Measurements from ENCODE around the gene GZMA.
"Not testable (repeated sequence)": the region's sequence is repeated elsewhere in the genome, so short reads cannot be mapped to it uniquely, and the experiment has no call there.

The GZMA gene

DNA sequence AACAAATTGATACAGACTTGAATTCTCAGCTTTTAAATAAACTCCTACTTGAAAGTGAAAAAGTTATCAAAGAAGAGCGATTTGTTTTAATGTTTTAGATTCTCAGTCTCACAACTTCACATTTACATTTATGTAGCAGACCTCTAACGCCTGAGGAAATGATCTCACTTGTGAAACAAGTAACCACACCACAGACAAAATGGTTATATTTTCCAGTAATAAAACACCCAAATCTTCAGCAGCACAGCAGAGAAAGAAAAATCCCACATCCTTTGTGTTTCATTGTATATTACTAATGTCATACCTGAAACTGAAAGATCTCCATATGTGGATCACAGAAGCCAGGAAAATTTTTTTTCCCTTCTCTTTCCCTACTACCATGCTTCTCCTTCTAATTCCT is 29.8 kb upstream of the GZMA start:
- Histone ChIP-seq H4K20me1 (ENCODE audit: insufficient read depth, low read length) (no peaks in the 10 kb centered on the region), H3K36me3 (ENCODE audit: insufficient read depth, low read length) (no peaks in the 10 kb centered on the region), H3K27ac (ENCODE audit: low read depth, low read length, poor library complexity, severe bottlenecking) (no peak overlapping the region), H3K4me3 (ENCODE audit: low read depth, low read length, poor library complexity, severe bottlenecking) (no peak overlapping the region), H3K79me2 (ENCODE audit: insufficient read depth, low read length) (no peaks in the 10 kb centered on the region), H3K9me2 (ENCODE audit: low read depth, low read length) (no peaks in the 10 kb centered on the region), H3K9me3 (ENCODE audit: low read length) (no peaks in the 10 kb centered on the region), H3K9ac (ENCODE audit: low read length) (no peak overlapping the region), H3K27me3 (ENCODE audit: insufficient read depth, low read length) (no peaks in the 10 kb centered on the region), H3K4me2 (ENCODE audit: low read length) (no peak overlapping the region), H3F3A (ENCODE audit: insufficient read depth, low read length) (no peaks in the 10 kb centered on the region), H3K4me1 (ENCODE audit: insufficient read depth, low read length, severe bottlenecking) (no peaks in the 10 kb centered on the region), H2AFZ (ENCODE audit: low read length) (no peak overlapping the region)
- TF ChIP-seq EZH2 (IDR thresholded peaks at IDR 0.05; ENCODE audit: borderline replicate concordance, low read length), result no peak
- TF ChIP-seq, protein P1, sequence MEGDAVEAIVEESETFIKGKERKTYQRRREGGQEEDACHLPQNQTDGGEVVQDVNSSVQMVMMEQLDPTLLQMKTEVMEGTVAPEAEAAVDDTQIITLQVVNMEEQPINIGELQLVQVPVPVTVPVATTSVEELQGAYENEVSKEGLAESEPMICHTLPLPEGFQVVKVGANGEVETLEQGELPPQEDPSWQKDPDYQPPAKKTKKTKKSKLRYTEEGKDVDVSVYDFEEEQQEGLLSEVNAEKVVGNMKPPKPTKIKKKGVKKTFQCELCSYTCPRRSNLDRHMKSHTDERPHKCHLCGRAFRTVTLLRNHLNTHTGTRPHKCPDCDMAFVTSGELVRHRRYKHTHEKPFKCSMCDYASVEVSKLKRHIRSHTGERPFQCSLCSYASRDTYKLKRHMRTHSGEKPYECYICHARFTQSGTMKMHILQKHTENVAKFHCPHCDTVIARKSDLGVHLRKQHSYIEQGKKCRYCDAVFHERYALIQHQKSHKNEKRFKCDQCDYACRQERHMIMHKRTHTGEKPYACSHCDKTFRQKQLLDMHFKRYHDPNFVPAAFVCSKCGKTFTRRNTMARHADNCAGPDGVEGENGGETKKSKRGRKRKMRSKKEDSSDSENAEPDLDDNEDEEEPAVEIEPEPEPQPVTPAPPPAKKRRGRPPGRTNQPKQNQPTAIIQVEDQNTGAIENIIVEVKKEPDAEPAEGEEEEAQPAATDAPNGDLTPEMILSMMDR (IDR thresholded peaks at IDR 0.05; ENCODE audit: low read length), result no peak

DNA sequence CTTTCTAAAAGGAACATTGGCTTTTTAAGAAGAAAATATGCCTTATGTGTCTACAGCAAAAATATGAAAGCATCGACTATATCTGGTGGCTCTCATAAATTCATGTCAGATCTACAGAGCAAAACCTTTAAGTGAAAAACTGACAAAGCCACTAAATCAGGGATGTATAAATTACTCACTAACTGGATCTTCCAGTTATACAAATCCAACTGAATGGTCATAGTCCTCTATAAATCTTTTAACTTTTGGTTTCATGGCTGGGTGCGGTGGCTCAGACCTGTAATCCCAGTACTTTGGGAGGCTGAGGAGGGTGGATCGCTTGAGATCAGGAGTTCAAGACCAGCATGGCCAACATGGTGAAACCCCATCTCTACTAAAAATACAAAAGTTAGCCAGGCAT is 29.2 kb upstream of the GZMA start:
- Histone ChIP-seq H3K9ac (ENCODE audit: low read length) (no peak overlapping the region), H3K9me3 (ENCODE audit: low read length) (no peaks in the 10 kb centered on the region), H3K27me3 (ENCODE audit: insufficient read depth, low read length) (no peaks in the 10 kb centered on the region), H3K4me2 (ENCODE audit: low read length) (no peak overlapping the region), H3K27ac (ENCODE audit: low read depth, low read length, poor library complexity, severe bottlenecking) (no peak overlapping the region), H3K4me1 (ENCODE audit: insufficient read depth, low read length, severe bottlenecking) (no peaks in the 10 kb centered on the region), H3K9me2 (ENCODE audit: low read depth, low read length) (no peaks in the 10 kb centered on the region), H2AFZ (ENCODE audit: low read length) (no peak overlapping the region), H4K20me1 (ENCODE audit: insufficient read depth, low read length) (no peaks in the 10 kb centered on the region), H3K4me3 (ENCODE audit: low read depth, low read length, poor library complexity, severe bottlenecking) (no peak overlapping the region), H3K36me3 (ENCODE audit: insufficient read depth, low read length) (no peaks in the 10 kb centered on the region), H3K79me2 (ENCODE audit: insufficient read depth, low read length) (no peaks in the 10 kb centered on the region), H3F3A (ENCODE audit: insufficient read depth, low read length) (no peaks in the 10 kb centered on the region)
- TF ChIP-seq EZH2 (IDR thresholded peaks at IDR 0.05; ENCODE audit: borderline replicate concordance, low read length), result no peak
- TF ChIP-seq, protein P1 (IDR thresholded peaks at IDR 0.05; ENCODE audit: low read length), result no peak

DNA sequence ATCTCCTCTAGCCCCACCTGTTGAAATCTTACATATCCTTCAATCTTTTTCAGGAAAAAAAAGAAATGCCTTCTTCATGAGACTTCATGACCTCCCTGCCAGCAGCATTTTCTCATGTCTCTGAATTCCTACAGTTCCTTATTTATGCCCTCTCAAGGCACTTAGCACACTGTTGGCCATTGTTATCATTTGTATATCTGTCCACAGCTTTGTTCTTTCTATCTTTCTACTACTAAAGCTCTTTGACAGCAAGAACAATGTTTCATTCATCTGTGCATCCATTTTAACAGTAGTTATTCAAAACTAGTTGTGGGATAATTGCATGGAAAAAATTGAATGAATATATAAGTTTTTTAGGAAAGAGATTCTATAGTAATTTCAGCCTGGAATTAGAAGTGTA is 20.9 kb upstream of the GZMA start:
- Histone ChIP-seq H4K20me1 (ENCODE audit: insufficient read depth, low read length) (no peaks in the 10 kb centered on the region), H3K4me3 (ENCODE audit: low read depth, low read length, poor library complexity, severe bottlenecking) (no peak overlapping the region), H3K27me3 (ENCODE audit: insufficient read depth, low read length) (no peaks in the 10 kb centered on the region), H3K4me1 (ENCODE audit: insufficient read depth, low read length, severe bottlenecking) (no peaks in the 10 kb centered on the region), H3K79me2 (ENCODE audit: insufficient read depth, low read length) (no peaks in the 10 kb centered on the region), H3K36me3 (ENCODE audit: insufficient read depth, low read length) (no peaks in the 10 kb centered on the region), H3K4me2 (ENCODE audit: low read length) (no peak overlapping the region), H3F3A (ENCODE audit: insufficient read depth, low read length) (no peaks in the 10 kb centered on the region), H3K27ac (ENCODE audit: low read depth, low read length, poor library complexity, severe bottlenecking) (no peak overlapping the region), H3K9me3 (ENCODE audit: low read length) (no peaks in the 10 kb centered on the region), H2AFZ (ENCODE audit: low read length) (no peak overlapping the region), H3K9ac (ENCODE audit: low read length) (no peak overlapping the region), H3K9me2 (ENCODE audit: low read depth, low read length) (no peaks in the 10 kb centered on the region)
- TF ChIP-seq, protein P1 (IDR thresholded peaks at IDR 0.05; ENCODE audit: low read length), result no peak
- no peak for TF ChIP-seq EZH2 (IDR thresholded peaks at IDR 0.05; ENCODE audit: borderline replicate concordance, low read length)

DNA sequence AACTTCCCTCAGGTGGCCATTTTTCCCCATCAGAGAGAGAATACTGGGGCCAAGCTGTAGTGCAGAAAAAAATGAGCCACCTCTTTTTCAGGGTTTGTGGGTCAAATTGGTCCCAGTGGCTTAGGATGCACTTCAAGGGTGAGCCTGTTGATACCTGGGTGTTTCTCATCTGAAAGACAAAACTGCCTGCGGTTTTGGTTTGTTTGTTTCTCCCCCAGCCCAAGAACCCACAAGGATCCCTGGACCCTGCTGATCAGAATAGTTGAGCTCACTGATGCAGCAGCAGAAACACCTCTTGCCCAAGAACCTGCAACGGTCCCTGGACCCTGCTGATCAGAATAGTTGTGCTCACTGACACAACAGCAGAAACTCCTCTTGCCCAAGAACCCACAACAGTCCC is 13.1 kb upstream of the GZMA start:
- H3K4me1 ChIP-seq (ENCODE audit: insufficient read depth, low read length, severe bottlenecking); H3F3A ChIP-seq (ENCODE audit: insufficient read depth, low read length); H3K36me3 ChIP-seq (ENCODE audit: insufficient read depth, low read length); H4K20me1 ChIP-seq (ENCODE audit: insufficient read depth, low read length); H3K27me3 ChIP-seq (ENCODE audit: insufficient read depth, low read length); H3K79me2 ChIP-seq (ENCODE audit: insufficient read depth, low read length); H3K9me2 ChIP-seq (ENCODE audit: low read depth, low read length); H2AFZ ChIP-seq (ENCODE audit: low read length); H3K27ac ChIP-seq (ENCODE audit: low read depth, low read length, poor library complexity, severe bottlenecking); H3K9me3 ChIP-seq (ENCODE audit: low read length); H3K4me2 ChIP-seq (ENCODE audit: low read length); H3K9ac ChIP-seq (ENCODE audit: low read length); H3K4me3 ChIP-seq (ENCODE audit: low read depth, low read length, poor library complexity, severe bottlenecking): not testable (repeated sequence)

DNA sequence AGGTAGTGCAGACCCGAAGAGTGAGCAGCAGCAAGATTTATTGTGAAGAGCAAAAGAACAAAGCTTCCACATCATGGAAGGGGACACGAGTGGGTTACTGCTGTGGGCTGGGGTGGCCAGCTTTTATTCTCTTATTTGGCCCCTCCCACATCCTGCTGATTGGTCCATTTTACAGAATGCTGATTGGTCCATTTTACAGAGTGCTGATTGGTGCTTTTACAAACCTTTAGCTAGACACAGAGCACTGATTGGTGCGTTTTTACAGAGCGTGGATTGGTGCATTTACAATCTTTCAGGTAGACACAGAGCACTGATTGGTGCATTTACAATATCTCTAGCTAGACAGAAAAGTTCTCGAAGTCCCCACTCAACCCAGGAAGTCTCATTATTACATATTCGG is 11.4 kb upstream of the GZMA start:
- H3K9me3 ChIP-seq (ENCODE audit: low read length); H3K27me3 ChIP-seq (ENCODE audit: insufficient read depth, low read length); H2AFZ ChIP-seq (ENCODE audit: low read length); H3K27ac ChIP-seq (ENCODE audit: low read depth, low read length, poor library complexity, severe bottlenecking); H4K20me1 ChIP-seq (ENCODE audit: insufficient read depth, low read length); H3K4me2 ChIP-seq (ENCODE audit: low read length); H3F3A ChIP-seq (ENCODE audit: insufficient read depth, low read length); H3K79me2 ChIP-seq (ENCODE audit: insufficient read depth, low read length); H3K4me1 ChIP-seq (ENCODE audit: insufficient read depth, low read length, severe bottlenecking); H3K9ac ChIP-seq (ENCODE audit: low read length); H3K36me3 ChIP-seq (ENCODE audit: insufficient read depth, low read length); H3K4me3 ChIP-seq (ENCODE audit: low read depth, low read length, poor library complexity, severe bottlenecking); H3K9me2 ChIP-seq (ENCODE audit: low read depth, low read length): not testable (repeated sequence)
